HepG2 (cell line): ENCODE data around the gene ERLIN1. TPM values are rescaled to one million over a fixed set of nuclear protein-coding genes. Genes with fewer than 3 reads are reported as not detected.
A peak's percentile ranks its signal among the peaks of the same experiment; 100 is the strongest.

ENCODE experiments used
- ATF7-NPFF ChIP-seq: sonication (generic); formaldehyde crosslinking; IDR thresholded peaks from 2 replicates; pipeline ENCODE4 v1.8.1; 2023; ENCODE audit warnings: mild to moderate bottlenecking, low read depth, missing genetic modification reagents, moderate library complexity
- CENPBD1 ChIP-seq: sonication (generic); formaldehyde crosslinking; IDR thresholded peaks from 2 replicates; pipeline ENCODE4 v1.8.0; 2022; ENCODE audit warnings: missing genetic modification reagents, low read depth, mild to moderate bottlenecking, borderline replicate concordance
- FOXA3 ChIP-seq: IDR thresholded peaks from 2 replicates; pipeline ENCODE4 v1.6.1; 2016; ENCODE audit warnings: missing genetic modification reagents, missing compliant biosample characterization
- FOXO4 ChIP-seq: sonication (generic); formaldehyde crosslinking; conservative IDR thresholded peaks from 2 replicates; pipeline ENCODE4 v1.8.1; 2023; ENCODE audit warnings: missing genetic modification reagents
- FOXP4 ChIP-seq: sonication (generic); formaldehyde crosslinking; IDR thresholded peaks from 2 replicates; pipeline ENCODE4 v1.4.0; 2020; ENCODE audit warnings: missing genetic modification reagents
- HDAC1 ChIP-seq: sonication (generic); formaldehyde crosslinking; IDR thresholded peaks from 2 replicates; pipeline ENCODE4 v1.5.1; 2020; ENCODE audit warnings: mild to moderate bottlenecking, missing genetic modification reagents
- KDM6A ChIP-seq: IDR thresholded peaks from 2 replicates; pipeline ENCODE4 v1.6.1; 2016; ENCODE audit warnings: low read depth
- MEF2D ChIP-seq: sonication (generic); formaldehyde crosslinking; IDR thresholded peaks from 2 replicates; pipeline ENCODE4 v1.5.1; 2020; ENCODE audit warnings: mild to moderate bottlenecking, missing genetic modification reagents
- MTERF4 ChIP-seq: sonication (generic); formaldehyde crosslinking; IDR thresholded peaks from 2 replicates; pipeline ENCODE4 v1.8.0; 2023; ENCODE audit warnings: mild to moderate bottlenecking, missing genetic modification reagents
- NFYC ChIP-seq: IDR thresholded peaks from 2 replicates; pipeline ENCODE4 v1.6.1; 2016; ENCODE audit warnings: missing genetic modification reagents, missing compliant biosample characterization
- NR2F6 ChIP-seq, 2 experiments: IDR thresholded peaks; 2 replicates each; pipeline ENCODE4 v1.6.1; 2016; ENCODE audit warnings: antibody characterized with exemption in 1 of 2, mild to moderate bottlenecking in 1 of 2
- SKIL ChIP-seq: sonication (generic); formaldehyde crosslinking; IDR thresholded peaks from 2 replicates; pipeline ENCODE4 v1.8.0; 2022; ENCODE audit warnings: missing genetic modification reagents, mild to moderate bottlenecking, moderate library complexity, borderline replicate concordance
- SNAI1 ChIP-seq: sonication (generic); formaldehyde crosslinking; IDR thresholded peaks from 2 replicates; pipeline ENCODE4 v1.5.0; 2020; ENCODE audit warnings: mild to moderate bottlenecking, missing genetic modification reagents, borderline replicate concordance
- TEF ChIP-seq: sonication (generic); formaldehyde crosslinking; IDR thresholded peaks from 2 replicates; pipeline ENCODE4 v1.5.0; 2020; ENCODE audit warnings: missing genetic modification reagents
- U2AF1 ChIP-seq: fragments of 200-400 bp; formaldehyde crosslinking; optimal IDR thresholded peaks from 2 replicates; pipeline ENCODE3; 2017; ENCODE audit warnings: mild to moderate bottlenecking, low read depth, low read length
- ZNF263 ChIP-seq: sonication (generic); formaldehyde crosslinking; IDR thresholded peaks from 2 replicates; pipeline ENCODE4 v1.4.0; 2020; ENCODE audit warnings: missing genetic modification reagents
- ZNF274 ChIP-seq: sonication (generic); formaldehyde crosslinking; IDR thresholded peaks from 2 replicates; pipeline ENCODE4 v1.5.1; 2020; ENCODE audit warnings: mild to moderate bottlenecking, missing genetic modification reagents
- ZNF652 ChIP-seq: IDR thresholded peaks from 2 replicates; pipeline ENCODE4 v1.6.1; 2016; ENCODE audit warnings: low read depth, borderline replicate concordance
- ZNF670 ChIP-seq: sonication (generic); formaldehyde crosslinking; IDR thresholded peaks from 2 replicates; pipeline ENCODE4 v1.8.0; 2022; ENCODE audit warnings: mild to moderate bottlenecking, missing genetic modification reagents, borderline replicate concordance
- ZNF703 ChIP-seq: sonication (generic); formaldehyde crosslinking; IDR thresholded peaks from 2 replicates; pipeline ENCODE4 v1.5.1; 2020; ENCODE audit warnings: missing genetic modification reagents, mild to moderate bottlenecking, moderate library complexity, borderline replicate concordance
- ZNF891 ChIP-seq: sonication (generic); formaldehyde crosslinking; IDR thresholded peaks from 2 replicates; pipeline ENCODE4 v1.5.0; 2020; ENCODE audit warnings: mild to moderate bottlenecking, missing genetic modification reagents
- polyA plus RNA-seq, 8 experiments: library from polyadenylated mRNA; depleted of rRNA in 3 of 8; stranded (reverse) in 7 of 8; unstranded in 1 of 8; fragments of >200 nt; fragmentation: Illumina TruSeq in 4 of 8; extraction: Trizol in 4 of 8; gene quantifications; 2 replicates each; pipeline versions ENCODE4 v1.2.1 to v1.2.3, GENCODE V29; 2011 to 2016; ENCODE audit warnings: low read depth in 4 of 8, missing spikeins in 1 of 8, mixed read lengths in 1 of 8; ENCODE audit not compliant: insufficient read depth in 1 of 8
- total RNA-seq, 5 experiments: library from RNA; depleted of rRNA; stranded (reverse); fragments of >200 nt; fragmentation: Illumina TruSeq; extraction: Trizol; gene quantifications; 2 replicates each; pipeline ENCODE4 v1.2.3, GENCODE V29; 2016; ENCODE audit warnings: low read depth in 1 of 5

ERLIN1 gene
- total and polyA plus RNA-seq, 2 of the 13 experiments (the other 11 are each of a cell fraction or from before 2014, with no cell fraction given), result 56.8 to 69.3 TPM

- TF ChIP-seq MTERF4 (CRISPR knock-in tag) (peak; percentile 90; the same call in 1 of the 2 replicates), FOXA3 (CRISPR knock-in tag) (peak; percentile 51), U2AF1 (peak; percentile 51), TEF (CRISPR knock-in tag) (peak; percentile 74), ZNF703 (CRISPR knock-in tag) (no peak; the same call in 1 of the 2 replicates), ZNF891 (CRISPR knock-in tag) (0 out of 2 replicates have a peak, but pooled peaks have one; percentile 67), ZNF263 (CRISPR knock-in tag) (peak; percentile 61), ZNF670 (CRISPR knock-in tag) (no peak), FOXP4 (CRISPR knock-in tag) (peak; percentile 63; the same call in 1 of the 2 replicates), SNAI1 (CRISPR knock-in tag) (0 out of 2 replicates have a peak, but pooled peaks have one; percentile 50), CENPBD1 (CRISPR knock-in tag) (no peak), MEF2D (CRISPR knock-in tag) (peak; percentile 33; the same call in 1 of the 2 replicates), SKIL (CRISPR knock-in tag) (peak; percentile 65; the same call in 1 of the 2 replicates), KDM6A (CRISPR knock-in tag) (no peak), ZNF274 (peak; percentile 59), ATF7-NPFF (CRISPR knock-in tag) (peak; percentile 90; the same call in 1 of the 2 replicates), NR2F6 (IDR thresholded peaks at IDR 0.05) (0 out of 2 replicates have a peak, but pooled peaks have one; percentile 7), NR2F6 (CRISPR knock-in tag; IDR thresholded peaks at IDR 0.05) (no peak), NFYC (CRISPR knock-in tag) (no peak), FOXO4 (no peak), ZNF652 (peak; percentile 84), HDAC1 (CRISPR knock-in tag) (peak; percentile 89)
Measured at GRCh38 chr10:100185364-100186252, at the start of gene ERLIN1 (continued).
